Smooth muscle cell of trachea (primary cell): ENCODE data around the gene LRP10. TPM values are rescaled to one million over a fixed set of nuclear protein-coding genes. Genes with fewer than 3 reads are reported as not detected.

Source experiments
- total RNA-seq: library from RNA; depleted of rRNA; stranded (reverse); fragments of >200 nt; gene quantifications from 2 replicates; pipeline ENCODE4 v1.2.1, GENCODE V29; 2014

Gene LRP10
- 87.8 and 169 TPM in 2 replicates for total RNA-seq

DNA sequence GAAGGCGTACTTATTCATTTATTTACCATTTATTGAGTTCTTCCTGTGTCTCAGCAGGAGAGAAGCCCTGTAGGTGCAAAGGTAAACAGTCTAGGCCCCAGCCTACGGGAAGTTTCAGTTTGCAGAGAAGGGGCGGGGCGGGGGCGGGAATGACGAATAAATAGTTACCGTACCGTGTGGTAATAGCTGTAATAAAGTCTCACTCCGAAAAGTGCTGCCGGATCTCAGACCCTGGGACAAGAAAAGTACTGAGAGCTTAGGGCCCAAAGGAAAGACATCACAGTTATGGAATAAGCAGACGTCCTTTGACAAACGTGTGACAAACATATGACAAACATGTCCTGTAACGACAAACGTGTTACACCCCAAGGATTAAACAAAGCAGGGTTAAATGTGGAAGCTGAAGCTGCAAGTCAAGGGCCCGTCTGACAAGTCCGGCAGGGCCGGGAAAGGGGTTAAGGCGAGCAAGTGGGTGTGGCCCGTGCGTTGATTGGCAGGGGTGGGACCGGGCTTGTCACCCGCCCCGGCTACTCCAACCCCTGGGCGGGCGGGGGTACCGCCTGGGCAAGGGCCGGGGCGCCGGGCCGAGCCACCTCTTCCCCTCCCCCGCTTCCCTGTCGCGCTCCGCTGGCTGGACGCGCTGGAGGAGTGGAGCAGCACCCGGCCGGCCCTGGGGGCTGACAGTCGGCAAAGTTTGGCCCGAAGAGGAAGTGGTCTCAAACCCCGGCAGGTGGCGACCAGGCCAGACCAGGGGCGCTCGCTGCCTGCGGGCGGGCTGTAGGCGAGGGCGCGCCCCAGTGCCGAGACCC, at the start of gene LRP10:
LRP10 (plus strand) TSS at position 517 of the 809 bp plus-strand sequence. CDS start 564 bp downstream, outside the sequence.

GRCh38 chr14:22829661-22830442, 41.7 kb upstream of the LRP10 start, which contains the start of gene MRPL52:
TSS of gene MRPL52 (plus strand) at chr14:22829887. CDS start at chr14:22829913, 26 bp downstream.

GRCh38 chr14:22836301-22837113, 35.0 kb upstream of the LRP10 start, which contains the start of gene MMP14:
TSS of gene MMP14 (plus strand) at chr14:22836585. CDS start at chr14:22836818, 233 bp downstream.

DNA sequence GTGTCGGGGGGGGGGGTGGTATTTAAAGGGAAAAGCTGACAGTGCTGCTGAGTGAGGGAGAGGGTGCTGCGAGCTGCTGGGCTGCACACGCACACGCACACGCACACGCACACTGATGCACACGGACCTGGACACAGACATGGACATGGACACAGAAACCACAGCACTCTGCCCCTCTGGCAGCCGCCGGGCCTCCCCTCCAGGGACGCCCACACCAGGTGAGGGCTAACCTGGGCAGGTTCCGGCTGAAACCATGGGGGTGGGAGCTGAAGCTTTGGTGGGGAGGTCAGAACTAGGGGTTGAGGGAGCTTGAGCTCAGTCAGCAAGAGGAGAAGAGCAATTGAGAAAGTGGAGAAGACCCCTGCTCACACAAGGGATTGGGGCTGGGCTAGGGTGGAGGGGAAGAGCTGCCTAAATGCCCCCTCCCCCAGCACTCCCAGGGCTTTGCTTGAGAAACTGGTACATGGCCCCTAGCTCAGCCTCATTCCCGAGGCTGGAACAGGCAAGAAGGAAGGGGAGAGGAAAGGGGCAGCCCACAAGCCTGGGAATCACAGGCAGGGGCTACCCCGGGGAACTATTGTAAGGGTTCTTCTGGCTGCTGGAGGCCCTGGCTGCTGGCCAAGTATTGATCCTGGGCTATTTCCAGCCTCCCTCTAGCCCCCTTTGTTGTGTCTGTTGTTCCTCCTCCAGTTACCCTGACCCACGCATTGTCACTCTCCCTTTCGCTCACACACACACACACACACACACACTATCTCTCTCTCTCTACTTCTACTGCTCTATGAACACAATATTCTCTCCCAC, 11.8 kb downstream of the LRP10 start, which contains the start of gene REM2:
REM2 (plus strand) TSS at position 50 of the 804 bp plus-strand sequence; CDS start at position 116, 66 bp downstream.

DNA sequence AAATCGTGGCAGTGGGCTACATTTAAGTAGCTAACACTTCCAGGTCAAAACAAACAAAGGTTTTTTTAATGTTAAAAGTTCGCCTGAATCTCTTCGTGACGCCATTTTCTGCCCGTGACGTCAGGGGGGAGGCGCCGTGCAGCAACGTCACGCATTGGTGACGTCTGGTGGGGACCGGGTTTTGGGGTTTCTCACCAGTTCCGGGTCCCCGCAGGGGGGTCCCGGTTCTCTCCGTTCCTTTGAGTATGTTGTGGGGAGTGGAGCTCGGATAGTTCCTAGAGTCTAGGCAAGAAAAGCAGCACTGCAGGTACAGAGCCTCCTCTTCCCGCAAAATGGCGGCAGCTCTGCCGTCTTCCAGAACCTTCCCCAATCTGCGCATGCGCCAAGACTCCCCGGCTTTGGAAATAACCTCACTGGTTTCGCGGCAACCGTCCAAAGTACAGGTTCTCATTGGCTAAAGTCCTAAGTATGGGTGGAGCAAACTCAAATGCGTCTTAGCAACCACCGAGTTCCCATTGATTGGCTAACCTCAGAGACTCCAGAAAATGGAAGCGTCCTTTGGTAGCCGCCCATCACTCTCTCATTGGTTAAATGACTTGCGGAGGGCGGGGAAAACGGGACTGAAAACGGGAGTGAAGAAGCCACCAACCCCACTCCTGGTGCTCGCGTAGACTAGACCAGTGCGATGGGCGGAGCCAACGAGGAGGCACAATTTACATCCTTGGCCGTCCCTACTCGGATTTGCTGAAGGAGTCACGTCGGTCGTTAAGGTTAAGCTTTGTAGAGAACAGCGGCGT, 47.5 kb downstream of the LRP10 start, which contains the start of gene RBM23:
RBM23 (minus strand) TSS at position 346 of the 797 bp plus-strand sequence.

GRCh38 chr14:22929104-22929960, 57.8 kb downstream of the LRP10 start, which contains the start of gene PRMT5:
TSS of gene PRMT5 (minus strand) at chr14:22929376. CDS start at chr14:22929361, 15 bp downstream.

Other genes with a start within 250 kb of the LRP10 start
- under 0.01 TPM in 1 of 2 replicates, not detected in the other for gene OR6J1, start 227.4 kb upstream of the LRP10 start, total RNA-seq
- 45.5 and 75.6 TPM in 2 replicates for gene OXA1L, start 105.1 kb upstream of the LRP10 start, total RNA-seq
- gene SLC7A7, start 56.3 kb upstream of the LRP10 start, total RNA-seq = 2.0 and 7.1 TPM in 2 replicates
- gene MRPL52, start 41.9 kb upstream of the LRP10 start, total RNA-seq = 30.3 and 64.3 TPM in 2 replicates
- gene MMP14, start 35.2 kb upstream of the LRP10 start, total RNA-seq = 468 and 649 TPM in 2 replicates
- gene REM2, start 11.5 kb downstream of the LRP10 start, total RNA-seq = 0.17 and 0.29 TPM in 2 replicates
- gene RBM23, start 47.4 kb downstream of the LRP10 start, total RNA-seq = 61.5 and 79.3 TPM in 2 replicates
- gene PRMT5, start 57.6 kb downstream of the LRP10 start, total RNA-seq = 54.0 and 55.4 TPM in 2 replicates
- 39.9 and 64.4 TPM in 2 replicates for gene HAUS4, start 85.3 kb downstream of the LRP10 start, total RNA-seq
- gene AJUBA, start 110.8 kb downstream of the LRP10 start, total RNA-seq = 17.0 and 47.6 TPM in 2 replicates
- 9.5 and 17.7 TPM in 2 replicates for gene C14orf93, start 138.4 kb downstream of the LRP10 start, total RNA-seq
- gene PSMB5, start 163.2 kb downstream of the LRP10 start, total RNA-seq = 189 and 240 TPM in 2 replicates
- gene PSMB11, start 170.5 kb downstream of the LRP10 start, total RNA-seq = under 0.01 TPM in 1 of 2 replicates, not detected in the other
- gene CDH24, start 185.8 kb downstream of the LRP10 start, total RNA-seq = 4.7 and 13.6 TPM in 2 replicates
- gene ACIN1, start 223.4 kb downstream of the LRP10 start, total RNA-seq = 84.0 and 90.5 TPM in 2 replicates
- 67.8 and 72.4 TPM in 2 replicates for gene C14orf119, start 223.8 kb downstream of the LRP10 start, total RNA-seq
- gene CIROP, start 233.2 kb downstream of the LRP10 start, total RNA-seq = 1.7 TPM in 2 replicates
- not detected in 2 replicates for gene CEBPE, start 247.5 kb downstream of the LRP10 start, total RNA-seq